K562 (cell line): Measurements from ENCODE around the gene DELE1. TPM values are rescaled to one million over a fixed set of nuclear protein-coding genes. Genes with fewer than 3 reads are reported as not detected.

Experiments used
- ATAC-seq: fragments of 200-7000 bp; cut with Tn5 transposase; 3 replicates; pipeline ENCODE4 v1.9.1; 2020; ENCODE audit warnings: moderate library complexity
- BruUV-seq: library from RNA; stranded (reverse); fragments of 400-500 nt; replicated peaks from 2 replicates; lab custom pipeline; 2021; lab: Mats Ljungman, UMichigan
- CTCF ChIA-PET: fragments of 300-600 bp; formaldehyde crosslinking; extraction: SDS; loops from one replicate; lab custom pipeline; 2021; ENCODE audit warnings: low intra/inter-chr PET ratio; lab: Yijun Ruan, JAX
- POLR2A ChIA-PET: fragments of 300-600, 350-650 bp; sonication (Branson Sonifier 250); formaldehyde crosslinking; extraction: SDS; loops from one replicate; lab custom pipeline; 2021; ENCODE audit warnings: antibody characterized with exemption, inconsistent platforms; lab: Yijun Ruan, JAX
- DNase-seq, 4 experiments: peaks; one replicate each; pipeline versions ENCODE4 v3.0.0 to v3.0.0-alpha.2; 2011 to 2018; ENCODE audit warnings: low spot score in 3 of 4, mixed read lengths in 3 of 4; ENCODE audit errors: extremely low read depth in 1 of 4
- FAIRE-seq: peaks from 2 replicates; lab custom pipeline; 2011; peaks lifted over from hg19 to GRCh38; lab: Jason Lieb, UNC
- H2AFZ ChIP-seq: 2 replicates; pipeline ENCODE4 v1.6.0; 2011; ENCODE audit warnings: low read depth, low read length, control low read depth, inconsistent platforms
- H3K27ac ChIP-seq: fragments of 200-600 bp; 3 replicates; pipeline ENCODE4 v1.8.0; 2011; ENCODE audit warnings: low read depth, mild to moderate bottlenecking, control low read depth, inconsistent platforms, low read length, moderate library complexity, mixed read lengths; ENCODE audit errors: extremely low read depth
- H3K27me3 ChIP-seq, 2 experiments: fragments of 300-600 bp in 1 of 2; 2 replicates in 1 of 2; 3 replicates in 1 of 2; pipeline versions ENCODE4 v1.6.0 to v1.8.0; 2011; ENCODE audit warnings: inconsistent platforms in 2 of 2, low read length in 2 of 2, mild to moderate bottlenecking in 1 of 2, mixed read lengths in 1 of 2, moderate library complexity in 1 of 2; ENCODE audit not compliant: control insufficient read depth in 2 of 2, insufficient read depth in 2 of 2
- H3K36me3 ChIP-seq: fragments of 300-600 bp; 3 replicates; pipeline ENCODE4 v1.8.0; 2011; ENCODE audit warnings: mild to moderate bottlenecking, low read length, inconsistent platforms; ENCODE audit not compliant: control insufficient read depth, insufficient read depth
- H3K4me1 ChIP-seq, 2 experiments: fragments of 200-600 bp in 1 of 2; replicated peaks in 1 of 2; 2 replicates in 1 of 2; 3 replicates in 1 of 2; pipeline versions ENCODE4 v1.5.1 to v1.8.0; 2011; ENCODE audit warnings: inconsistent platforms in 2 of 2, low read length in 2 of 2, mild to moderate bottlenecking in 1 of 2, mixed read lengths in 1 of 2, moderate library complexity in 1 of 2; ENCODE audit not compliant: control insufficient read depth in 2 of 2, insufficient read depth in 2 of 2
- H3K4me2 ChIP-seq: 2 replicates; pipeline ENCODE4 v1.6.1; 2011; ENCODE audit warnings: low read length, control low read depth, inconsistent platforms, mixed read lengths; ENCODE audit not compliant: insufficient read depth
- H3K4me3 ChIP-seq: fragments of 200-600 bp; sonication (generic), shearing (Covaris generic); 2 replicates; pipeline ENCODE4 v1.5.1; 2016; ENCODE audit warnings: control low read depth, inconsistent platforms
- H3K79me2 ChIP-seq: fragments of 200-600 bp; 3 replicates; pipeline ENCODE4 v1.8.0; 2011; ENCODE audit warnings: low read length, inconsistent platforms; ENCODE audit not compliant: control insufficient read depth, insufficient read depth
- H3K9ac ChIP-seq, 2 experiments: 2 replicates each; pipeline versions ENCODE4 v1.6.0 to v1.6.1; 2011; ENCODE audit warnings: low read depth in 2 of 2, low read length in 2 of 2, control low read depth in 1 of 2, inconsistent platforms in 1 of 2, mild to moderate bottlenecking in 1 of 2, mixed read lengths in 1 of 2; ENCODE audit not compliant: insufficient read depth in 1 of 2
- H3K9me1 ChIP-seq: one replicate; pipeline ENCODE4 v1.6.0; 2011; ENCODE audit warnings: inconsistent platforms, mild to moderate bottlenecking, low read length, moderate library complexity; ENCODE audit not compliant: control insufficient read depth, insufficient read depth
- H3K9me3 ChIP-seq: replicated peaks from 2 replicates; pipeline ENCODE4 v1.5.1; 2011; ENCODE audit warnings: low read depth, low read length, inconsistent platforms; ENCODE audit not compliant: control insufficient read depth, insufficient read depth
- H4K20me1 ChIP-seq: replicated peaks from 2 replicates; pipeline ENCODE4 v1.6.1; 2011; ENCODE audit warnings: low read length, inconsistent platforms, mixed read lengths; ENCODE audit not compliant: control insufficient read depth, insufficient read depth
- CTCF ChIP-seq, 3 experiments: IDR thresholded peaks in 2 of 3; conservative IDR thresholded peaks in 1 of 3; 2 replicates each; pipeline ENCODE4 v1.5.1; 2011 to 2012; ENCODE audit warnings: low read length in 3 of 3, mild to moderate bottlenecking in 3 of 3, control low read depth in 2 of 3, improper control_type of control experiment in 1 of 3, inconsistent platforms in 1 of 3, low read depth in 1 of 3, mixed read lengths in 1 of 3, moderate library complexity in 1 of 3; ENCODE audit not compliant: insufficient read depth in 2 of 3
- HDGF ChIP-seq: fragments of 450-650 bp; IDR thresholded peaks from 2 replicates; pipeline ENCODE4 v1.6.1; 2016
- JUND ChIP-seq, 2 experiments: IDR thresholded peaks; 2 replicates in 1 of 2; 3 replicates in 1 of 2; pipeline ENCODE4 v1.6.1; 2011; ENCODE audit warnings: borderline replicate concordance in 2 of 2, low read depth in 2 of 2, low read length in 2 of 2, improper control_type of control experiment in 1 of 2, missing biosample characterization in 1 of 2, missing genetic modification characterization in 1 of 2, missing genetic modification reagents in 1 of 2
- MBD2 ChIP-seq: sonication (generic); IDR thresholded peaks from 2 replicates; pipeline ENCODE4 v1.6.1; 2016; ENCODE audit warnings: low read depth, borderline replicate concordance
- NFATC3 ChIP-seq: fragments of 450-650 bp; IDR thresholded peaks from 2 replicates; pipeline ENCODE4 v1.6.1; 2017; ENCODE audit warnings: mild to moderate bottlenecking
- SUPT5H ChIP-seq: fragments of 450-650 bp; IDR thresholded peaks from 2 replicates; pipeline ENCODE4 v1.6.1; 2016
- THAP12 ChIP-seq: fragments of 250-450 bp; sonication (Bioruptor Pico); IDR thresholded peaks from 2 replicates; pipeline ENCODE4 v1.9.0; 2021; ENCODE audit warnings: mild to moderate bottlenecking, inconsistent platforms
- ZNF41 ChIP-seq: fragments of 250-450 bp; sonication (Bioruptor Pico); conservative IDR thresholded peaks from 2 replicates; pipeline ENCODE4 v1.4.0; 2020; ENCODE audit warnings: mild to moderate bottlenecking
- ZNF436 ChIP-seq: fragments of 250-450, 450-650 bp; sonication (Bioruptor Pico); formaldehyde crosslinking; IDR thresholded peaks from 2 replicates; pipeline ENCODE4 v1.7.0; 2020; ENCODE audit warnings: mild to moderate bottlenecking
- WGBS: fragments of 100-300 bp; shearing (Covaris generic); methylation state at CpG from one replicate; pipeline ENCODE4 v1.1.6; 2016; ENCODE audit warnings: low coverage, mixed read lengths; ENCODE audit not compliant: insufficient coverage; ENCODE audit errors: missing lambda C conversion rate; 5-methylcytosine and 5-hydroxymethylcytosine counted together
- in situ Hi-C: fragments of 300-500 bp; cut with MboI; formaldehyde crosslinking; loops from 4 replicates; pipeline ENCODE4 v1.15.0; 2018; ENCODE audit warnings: inconsistent platforms, mixed read lengths
- intact Hi-C: fragments of 100-400 bp; cut with micrococcal nuclease; formaldehyde crosslinking; loops from 2 replicates; pipeline ENCODE4 v1.14.2; 2022
- polyA plus RNA-seq, 8 experiments: library from polyadenylated mRNA; depleted of rRNA in 4 of 8; stranded (reverse) in 5 of 8; unstranded in 3 of 8; fragments of >200 nt; fragmentation: Nextera tagmentation in 2 of 8; fragmentation: Illumina TruSeq in 1 of 8; extraction: Ambion mirVana in 2 of 8; extraction: Trizol in 1 of 8; gene quantifications; 2 replicates each; pipeline versions ENCODE4 v1.2.1 to v1.2.3, GENCODE V29; 2011 to 2014; ENCODE audit warnings: inconsistent platforms in 1 of 8, missing spikeins in 1 of 8
- total RNA-seq, 7 experiments: library from RNA; depleted of rRNA in 6 of 7; stranded (reverse); fragments of >200 nt in 6 of 7; fragmentation: Illumina TruSeq in 2 of 7; extraction: Trizol in 2 of 7; gene quantifications; 2 replicates each; pipeline versions ENCODE4 v1.2.1 to v1.2.3, GENCODE V29; 2011 to 2021; ENCODE audit warnings: low replicate concordance in 1 of 7

DELE1 gene
- total and polyA plus RNA-seq, 9 of the 15 experiments (the other 6 are each of a cell fraction or from before 2014, with no cell fraction given), result 16.6 to 74.4 (median 49.8) TPM

GRCh38 chr5:141973871-141974595 is 50.4 kb downstream of the DELE1 start:
- Histone ChIP-seq H3K79me2 (peaks cover 43% of the 10 kb centered on the region), H3K9ac (no peak overlapping the region), H3K4me3 (no peak overlapping the region), H3K4me1 (peaks cover 4 to 9% of the 10 kb centered on the region in 2 experiments; a peak in 3 of 5 replicates), H3K27me3 (no peaks in the 10 kb centered on the region), H3K36me3 (peaks cover 78% of the 10 kb centered on the region), H3K9me1 (no peaks in the 10 kb centered on the region), H4K20me1 (no peaks in the 10 kb centered on the region), H3K4me2 (no peak overlapping the region), H2AFZ (no peak overlapping the region), H3K9me3 (no peaks in the 10 kb centered on the region), H3K27ac (no peak overlapping the region)
- FAIRE-seq (no peak), DNase-seq (no peak), ATAC-seq (no peak)
- CTCF ChIA-PET, result no interaction called here
- intact Hi-C loops, result no loop called here
- POLR2A ChIA-PET, result no interaction called here
- WGBS, result 76% methylated on average over 1 of the region's 1 CpG
- no TSS peak for BruUV-seq
- TF ChIP-seq CTCF (IDR thresholded peaks at IDR 0.05 in 2 of 3, conservative IDR thresholded peaks at IDR 0.05 in 1 of 3; ENCODE audit: insufficient read depth in 2 of 3, low read depth in 1 of 3, low read length in 3 of 3) (peak in 1 of 3 experiments; percentile 1; a peak in 1 of 6 replicates), NFATC3 (no peak), ZNF41 (CRISPR knock-in tag) (no peak), MBD2 (no peak), ZNF436 (no peak), HDGF (no peak), SUPT5H (no peak), JUND (IDR thresholded peaks at IDR 0.05; ENCODE audit: borderline replicate concordance, low read depth, low read length) (no peak), JUND (tag; IDR thresholded peaks at IDR 0.05; ENCODE audit: borderline replicate concordance, low read depth, low read length) (no peak), THAP12 (CRISPR knock-in tag) (no peak)
- in situ Hi-C loops, result no loop called here
